SU-DHL-6 (cell line): ENCODE measurements around the gene CBFA2T2.

ENCODE experiments used
- EZH2phosphoT487 ChIP-seq: fragments of 200-600 bp; sonication (generic), shearing (Covaris generic); conservative IDR thresholded peaks from 2 replicates; pipeline ENCODE4 v1.6.1; 2018; ENCODE audit warnings: mild to moderate bottlenecking, antibody characterized with exemption, low read length, moderate library complexity, mixed read lengths
- TF ChIP-seq, protein P1 (sequence below): fragments of 200-600 bp; sonication (generic); IDR thresholded peaks from one replicate; pipeline ENCODE4 v1.5.1; 2017; ENCODE audit warnings: antibody characterized with exemption, mild to moderate bottlenecking, low read length, moderate library complexity; ENCODE audit not compliant: insufficient read depth, poor library complexity, severe bottlenecking

GRCh38 chr20:33644313-33645071 lies 154.6 kb downstream of the CBFA2T2 start:
- TF ChIP-seq, protein P1, sequence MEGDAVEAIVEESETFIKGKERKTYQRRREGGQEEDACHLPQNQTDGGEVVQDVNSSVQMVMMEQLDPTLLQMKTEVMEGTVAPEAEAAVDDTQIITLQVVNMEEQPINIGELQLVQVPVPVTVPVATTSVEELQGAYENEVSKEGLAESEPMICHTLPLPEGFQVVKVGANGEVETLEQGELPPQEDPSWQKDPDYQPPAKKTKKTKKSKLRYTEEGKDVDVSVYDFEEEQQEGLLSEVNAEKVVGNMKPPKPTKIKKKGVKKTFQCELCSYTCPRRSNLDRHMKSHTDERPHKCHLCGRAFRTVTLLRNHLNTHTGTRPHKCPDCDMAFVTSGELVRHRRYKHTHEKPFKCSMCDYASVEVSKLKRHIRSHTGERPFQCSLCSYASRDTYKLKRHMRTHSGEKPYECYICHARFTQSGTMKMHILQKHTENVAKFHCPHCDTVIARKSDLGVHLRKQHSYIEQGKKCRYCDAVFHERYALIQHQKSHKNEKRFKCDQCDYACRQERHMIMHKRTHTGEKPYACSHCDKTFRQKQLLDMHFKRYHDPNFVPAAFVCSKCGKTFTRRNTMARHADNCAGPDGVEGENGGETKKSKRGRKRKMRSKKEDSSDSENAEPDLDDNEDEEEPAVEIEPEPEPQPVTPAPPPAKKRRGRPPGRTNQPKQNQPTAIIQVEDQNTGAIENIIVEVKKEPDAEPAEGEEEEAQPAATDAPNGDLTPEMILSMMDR: no peak
- no peak for TF ChIP-seq EZH2phosphoT487
